B cell (primary cell): ENCODE data around the gene PNPLA2.

ENCODE experiments used
- CTCF ChIP-seq: fragments of 200-600 bp; IDR thresholded peaks from one replicate; pipeline ENCODE4 v1.8.0; 2022; ENCODE audit warnings: antibody characterized with exemption, mild to moderate bottlenecking
- EZH2 ChIP-seq: IDR thresholded peaks from 2 replicates; pipeline ENCODE4 v1.6.1; 2012; ENCODE audit warnings: borderline replicate concordance, low read depth, mild to moderate bottlenecking, moderate library complexity, low read length; ENCODE audit not compliant: insufficient read depth, poor library complexity, severe bottlenecking

- TF ChIP-seq CTCF (no peak), EZH2 (no peak)
Observed at GRCh38 chr11:829847-830294, 11.2 kb downstream of the PNPLA2 start.
